Lower leg skin (tissue), 3 donors: ENCODE measurements around the gene ASTL.

Experiments
- CTCF ChIP-seq, 3 donors: fragments of 450-650 bp; IDR thresholded peaks; one replicate each; pipeline ENCODE4 v1.5.1; 2016; ENCODE audit warnings: antibody characterized with exemption in 3 of 3, mild to moderate bottlenecking in 3 of 3, moderate library complexity in 2 of 3
- POLR2A ChIP-seq, 2 donors: fragments of 450-650 bp; IDR thresholded peaks; one replicate each; pipeline ENCODE4 v1.6.1; 2016 to 2017; ENCODE audit warnings: antibody characterized with exemption in 2 of 2, mild to moderate bottlenecking in 1 of 2, moderate library complexity in 1 of 2

- TF ChIP-seq CTCF (IDR thresholded peaks at IDR 0.05) (no peak), POLR2A (IDR thresholded peaks at IDR 0.05) (no peak)
Measured at GRCh38 chr2:96135621-96136020, 2.7 kb downstream of the ASTL start.
